IMR-90 (cell line): ENCODE data around the gene DENND1A. TPM values are rescaled to one million over a fixed set of nuclear protein-coding genes. Genes with fewer than 3 reads are reported as not detected.

Experiments used
- ATAC-seq: fragments of 200-7000 bp; cut with Tn5 transposase; 2 replicates; pipeline ENCODE4 v1.9.1; 2020; ENCODE audit warnings: low read depth, mild to moderate bottlenecking, moderate library complexity
- BruUV-seq: library from RNA; stranded (reverse); fragments of 400-500 nt; replicated peaks from 2 replicates; lab custom pipeline; 2021; lab: Mats Ljungman, UMichigan
- CTCF ChIA-PET: fragments of 300-600 bp; formaldehyde crosslinking; extraction: SDS; loops from one replicate; lab custom pipeline; 2021; ENCODE audit warnings: antibody characterized with exemption; lab: Yijun Ruan, JAX
- POLR2A ChIA-PET: fragments of 300-600 bp; sonication (Branson Sonifier 250); formaldehyde crosslinking; loops from one replicate; lab custom pipeline; 2022; ENCODE audit warnings: antibody characterized with exemption; ENCODE audit not compliant: unreplicated experiment; lab: Charles Lee
- DNase-seq: peaks from one replicate; pipeline ENCODE4 v3.0.0; 2013
- H2AFZ ChIP-seq: replicated peaks from 2 replicates; pipeline ENCODE3; 2013; ENCODE audit warnings: low read length, mild to moderate bottlenecking; ENCODE audit not compliant: poor library complexity
- H2AK5ac ChIP-seq: 2 replicates; pipeline ENCODE4 v1.6.1; 2013; ENCODE audit warnings: low read depth, low read length, inconsistent platforms
- H2AK9ac ChIP-seq: replicated peaks from 2 replicates; pipeline ENCODE3; 2013; ENCODE audit warnings: mild to moderate bottlenecking, low read depth, low read length, moderate library complexity; ENCODE audit not compliant: poor library complexity
- H2BK120ac ChIP-seq: 2 replicates; pipeline ENCODE4 v1.6.1; 2013; ENCODE audit warnings: low read depth, low read length, inconsistent platforms
- H2BK15ac ChIP-seq: 3 replicates; pipeline ENCODE4 v1.6.1; 2013; ENCODE audit warnings: low read depth, low read length, inconsistent platforms
- H2BK20ac ChIP-seq: 2 replicates; pipeline ENCODE4 v1.6.1; 2013; ENCODE audit warnings: low read depth, mild to moderate bottlenecking, inconsistent platforms, low read length, moderate library complexity
- H2BK5ac ChIP-seq: 2 replicates; pipeline ENCODE4 v1.6.1; 2013; ENCODE audit warnings: mild to moderate bottlenecking, low read depth, low read length, inconsistent platforms; ENCODE audit not compliant: poor library complexity, severe bottlenecking
- H3K14ac ChIP-seq: replicated peaks from 2 replicates; pipeline ENCODE4 v1.6.1; 2013; ENCODE audit warnings: low read depth, low read length, inconsistent platforms
- H3K18ac ChIP-seq: 2 replicates; pipeline ENCODE4 v1.6.1; 2013; ENCODE audit warnings: low read depth, low read length, control low read depth
- H3K23ac ChIP-seq: 2 replicates; pipeline ENCODE4 v1.6.1; 2013; ENCODE audit warnings: low read depth, low read length, inconsistent platforms
- H3K27ac ChIP-seq: 2 replicates; pipeline ENCODE4 v1.5.1; 2013; ENCODE audit warnings: mild to moderate bottlenecking, control low read depth, low read length; ENCODE audit not compliant: insufficient read depth
- H3K27me3 ChIP-seq: 2 replicates; pipeline ENCODE4 v1.6.1; 2013; ENCODE audit warnings: low read length; ENCODE audit not compliant: control insufficient read depth, insufficient read depth
- H3K36me3 ChIP-seq: 2 replicates; pipeline ENCODE4 v1.6.1; 2013; ENCODE audit warnings: low read length, mixed read lengths; ENCODE audit not compliant: control insufficient read depth, insufficient read depth
- H3K4ac ChIP-seq: 2 replicates; pipeline ENCODE4 v1.6.1; 2013; ENCODE audit warnings: low read depth, low read length, inconsistent platforms
- H3K4me1 ChIP-seq: 2 replicates; pipeline ENCODE4 v1.6.1; 2013; ENCODE audit warnings: low read length, mixed read lengths; ENCODE audit not compliant: control insufficient read depth, insufficient read depth
- H3K4me2 ChIP-seq: 2 replicates; pipeline ENCODE4 v1.6.1; 2013; ENCODE audit warnings: low read depth, mild to moderate bottlenecking, control low read depth, low read length, moderate library complexity
- H3K4me3 ChIP-seq: 2 replicates; pipeline ENCODE4 v1.5.1; 2013; ENCODE audit warnings: low read depth, mild to moderate bottlenecking, control low read depth, low read length, moderate library complexity; ENCODE audit not compliant: insufficient read depth
- H3K56ac ChIP-seq: 2 replicates; pipeline ENCODE4 v1.6.1; 2013; ENCODE audit warnings: low read length, inconsistent platforms; ENCODE audit not compliant: insufficient read depth; ENCODE audit errors: extremely low read depth
- H3K79me1 ChIP-seq, 2 experiments: 2 replicates each; pipeline ENCODE4 v1.6.1; 2013; ENCODE audit warnings: low read length in 2 of 2, inconsistent platforms in 1 of 2, low read depth in 1 of 2
- H3K9ac ChIP-seq: 2 replicates; pipeline ENCODE4 v1.6.1; 2013; ENCODE audit warnings: low read depth, low read length, control low read depth
- H3K9me1 ChIP-seq: 2 replicates; pipeline ENCODE4 v1.6.1; 2013; ENCODE audit warnings: low read length, inconsistent platforms; ENCODE audit not compliant: insufficient read depth
- H3K9me3 ChIP-seq: 2 replicates; pipeline ENCODE4 v1.6.1; 2013; ENCODE audit warnings: low read length; ENCODE audit not compliant: control insufficient read depth, insufficient read depth
- H4K20me1 ChIP-seq: 2 replicates; pipeline ENCODE4 v1.6.1; 2013; ENCODE audit warnings: low read length, inconsistent platforms; ENCODE audit not compliant: insufficient read depth
- H4K5ac ChIP-seq: 2 replicates; pipeline ENCODE4 v1.6.1; 2013; ENCODE audit warnings: mild to moderate bottlenecking, low read depth, low read length, control low read depth
- H4K8ac ChIP-seq, 2 experiments: 2 replicates each; pipeline ENCODE4 v1.6.1; 2013; ENCODE audit warnings: low read depth in 2 of 2, low read length in 2 of 2, control low read depth in 1 of 2, inconsistent platforms in 1 of 2
- H4K91ac ChIP-seq: 2 replicates; pipeline ENCODE4 v1.6.1; 2013; ENCODE audit warnings: low read depth, low read length, inconsistent platforms; ENCODE audit not compliant: insufficient read depth
- CEBPB ChIP-seq: IDR thresholded peaks from 2 replicates; pipeline ENCODE4 v1.6.1; 2012; ENCODE audit warnings: low read depth, low read length, improper control_type of control experiment
- CTCF ChIP-seq: conservative IDR thresholded peaks from 2 replicates; pipeline ENCODE4 v1.5.1; 2012; ENCODE audit warnings: mild to moderate bottlenecking, low read depth, low read length, improper control_type of control experiment
- MAFK ChIP-seq: IDR thresholded peaks from 2 replicates; pipeline ENCODE4 v1.6.1; 2012; ENCODE audit warnings: low read depth, low read length, improper control_type of control experiment
- MAZ ChIP-seq: IDR thresholded peaks from 2 replicates; pipeline ENCODE4 v1.6.1; 2012; ENCODE audit warnings: low read depth, mild to moderate bottlenecking, low read length, improper control_type of control experiment, moderate library complexity, borderline replicate concordance
- MXI1 ChIP-seq: IDR thresholded peaks from 2 replicates; pipeline ENCODE4 v1.6.1; 2012; ENCODE audit warnings: low read depth, mild to moderate bottlenecking, low read length, moderate library complexity, borderline replicate concordance
- NFE2L2 ChIP-seq: fragments of 150-350 bp; IDR thresholded peaks from 2 replicates; pipeline ENCODE4 v1.6.1; 2016; ENCODE audit warnings: low read depth, mild to moderate bottlenecking, low read length
- RAD21 ChIP-seq: IDR thresholded peaks from 2 replicates; pipeline ENCODE4 v1.6.1; 2012; ENCODE audit warnings: low read length, improper control_type of control experiment
- SMC3 ChIP-seq: fragments of 150-350 bp; IDR thresholded peaks from 2 replicates; pipeline ENCODE4 v1.6.1; 2016; ENCODE audit warnings: low read depth, mild to moderate bottlenecking, antibody characterized with exemption, low read length, moderate library complexity
- USF2 ChIP-seq: fragments of 150-350 bp; IDR thresholded peaks from 2 replicates; pipeline ENCODE4 v1.6.1; 2017; ENCODE audit warnings: mild to moderate bottlenecking, antibody characterized with exemption, low read length, low read depth
- WGBS, 2 experiments: methylation state at CpG; one replicate each; pipeline versions ENCODE4 v1.1.5 to v1.1.7; 2013; ENCODE audit warnings: missing lambda C conversion rate in 2 of 2; ENCODE audit not compliant: insufficient read length in 1 of 2; ENCODE audit errors: extremely low coverage in 2 of 2; 5-methylcytosine and 5-hydroxymethylcytosine counted together
- dilution Hi-C: fragments of 300-500 bp; cut with HindIII; formaldehyde crosslinking; loops from one replicate; pipeline ENCODE4 v1.14.3; 2018; ENCODE audit warnings: low sequenced_read_pairs; ENCODE audit not compliant: unreplicated experiment
- in situ Hi-C: fragments of 300-500 bp; cut with MboI; formaldehyde crosslinking; loops from 3 replicates; pipeline ENCODE4 v1.14.3; 2019; ENCODE audit warnings: low sequenced_read_pairs, inconsistent platforms, mixed read lengths
- intact Hi-C: fragments of 100-400 bp; cut with micrococcal nuclease; formaldehyde crosslinking; loops from 2 replicates; pipeline ENCODE4 v1.10.0; 2022
- polyA plus RNA-seq, 3 experiments: library from polyadenylated mRNA; depleted of rRNA; stranded (reverse); fragments of >200 nt; gene quantifications; 2 replicates each; pipeline ENCODE4 v1.2.3, GENCODE V29; 2012; ENCODE audit warnings: low replicate concordance in 1 of 3
- total RNA-seq: library from RNA; depleted of rRNA; stranded (reverse); fragments of >200 nt; gene quantifications from 2 replicates; pipeline ENCODE4 v1.2.3, GENCODE V29; 2012

DENND1A gene
- total and polyA plus RNA-seq, 2 of the 4 experiments (the other 2 are of a cell fraction), result 21.4 to 27.6 TPM

- Histone ChIP-seq H4K5ac (no peak overlapping the region; the same call in 1 of the 2 replicates), H2BK5ac (no peak overlapping the region), H3K4ac (no peak overlapping the region), H3K4me1 (peaks cover 7% of the 10 kb centered on the region), H3K79me1 (no peaks in the 10 kb centered on the region), H2BK120ac (no peak overlapping the region), H3K56ac (no peak overlapping the region), H2BK20ac (no peak overlapping the region), H2AK5ac (no peak overlapping the region), H3K9ac (no peak overlapping the region), H4K91ac (no peak overlapping the region), H4K20me1 (no peaks in the 10 kb centered on the region), H2AFZ (no peak overlapping the region), H3K9me3 (no peaks in the 10 kb centered on the region), H3K9me1 (peaks cover 7% of the 10 kb centered on the region; the same call in 1 of the 2 replicates), H2AK9ac (no peak overlapping the region), H3K27ac (no peak overlapping the region), H2BK15ac (no peak overlapping the region), H3K4me3 (no peak overlapping the region), H3K27me3 (no peaks in the 10 kb centered on the region), H3K36me3 (0 out of 2 replicates have a peak, but pooled peaks cover 1% of the 10 kb centered on the region), H4K8ac (no peak overlapping the region), H3K23ac (no peak overlapping the region), H3K18ac (no peak overlapping the region), H3K4me2 (no peak overlapping the region), H3K14ac (no peak overlapping the region)
- intact Hi-C loops, result no loop called here
- ChIA-PET CTCF (interaction anchor here (0.6 kb wide), 1 partner anchor 126 kb away, joined by 7 read pairs; no protein-coding TSS in a partner anchor), POLR2A (no interaction called here)
- TF ChIP-seq MXI1 (no peak), USF2 (no peak), CEBPB (no peak), RAD21 (no peak), MAZ (no peak), SMC3 (no peak), NFE2L2 (no peak), MAFK (no peak), CTCF (no peak)
- ATAC-seq (no peak), DNase-seq (no peak)
- in situ Hi-C loops, result no loop called here
- no CpG with 5 or more reads among the region's 6 CpGs for WGBS, 2 experiments
- dilution Hi-C loops, result no loop called here
- no TSS peak for BruUV-seq
These were observed 172.4 kb downstream of the DENND1A start for GRCh38 chr9:123757547-123757946.
